Endothelial cell (in vitro differentiated cells): ENCODE measurements around the gene CPB1. TPM values are rescaled to one million over a fixed set of nuclear protein-coding genes. Genes with fewer than 3 reads are reported as not detected.

Source experiments
- DNase-seq: peaks from one replicate; pipeline ENCODE4 v3.0.0; 2021; ENCODE audit warnings: low spot score
- H3K27ac Mint-ChIP-seq: one replicate; pipeline ENCODE4 v1.8.0; 2021; ENCODE audit warnings: mixed read lengths, inconsistent platforms; ENCODE audit not compliant: unreplicated experiment
- H3K27me3 Mint-ChIP-seq: one replicate; pipeline ENCODE4 v1.8.0; 2021; ENCODE audit warnings: mild to moderate bottlenecking, moderate library complexity, mixed read lengths, inconsistent platforms; ENCODE audit not compliant: unreplicated experiment
- H3K36me3 Mint-ChIP-seq: one replicate; pipeline ENCODE4 v1.8.0; 2021; ENCODE audit warnings: mild to moderate bottlenecking, low read depth, mixed read lengths, inconsistent platforms; ENCODE audit not compliant: unreplicated experiment
- H3K4me1 Mint-ChIP-seq: one replicate; pipeline ENCODE4 v1.8.0; 2021; ENCODE audit warnings: mild to moderate bottlenecking, mixed read lengths, inconsistent platforms; ENCODE audit not compliant: unreplicated experiment
- H3K4me3 Mint-ChIP-seq: one replicate; pipeline ENCODE4 v1.8.0; 2021; ENCODE audit warnings: mild to moderate bottlenecking, mixed read lengths, inconsistent platforms; ENCODE audit not compliant: unreplicated experiment
- H3K9me3 Mint-ChIP-seq: one replicate; pipeline ENCODE4 v1.8.0; 2021; ENCODE audit warnings: mixed read lengths, inconsistent platforms; ENCODE audit not compliant: unreplicated experiment
- CTCF ChIP-seq: fragments of 200-600 bp; sonication (generic); IDR thresholded peaks from one replicate; pipeline ENCODE4 v1.5.0; 2021; ENCODE audit warnings: antibody characterized with exemption; ENCODE audit not compliant: unreplicated experiment
- total RNA-seq: library from RNA; stranded (reverse); fragmentation: NEBNext Ultra II Directional; extraction: Animal tissue kit (Norgen Biotek cat#: 25700); gene quantifications from one replicate; pipeline ENCODE4 v1.2.1, GENCODE V29; 2021; ENCODE audit not compliant: unreplicated experiment

Gene CPB1
- total RNA-seq, 1 donor from 2014 or later = 37.2 TPM

GRCh38 chr3:148847351-148847750 is 19.7 kb downstream of the CPB1 start:
- no peak overlapping the region for H3K27ac Mint-ChIP-seq

GRCh38 chr3:148848410-148848809 is 20.8 kb downstream of the CPB1 start:
- Mint-ChIP-seq H3K36me3 (no peaks in the 10 kb centered on the region), H3K4me1 (no peaks in the 10 kb centered on the region), H3K27ac (no peak overlapping the region), H3K27me3 (no peaks in the 10 kb centered on the region), H3K4me3 (no peak overlapping the region), H3K9me3 (no peaks in the 10 kb centered on the region)
- no peak for DNase-seq
- TF ChIP-seq CTCF = no peak

More at GRCh38 chr3:148847351-148847750, 19.7 kb downstream of the CPB1 start:
- no peaks in the 10 kb centered on the region for H3K9me3 Mint-ChIP-seq
- no peaks in the 10 kb centered on the region for H3K36me3 Mint-ChIP-seq
- no peak overlapping the region for H3K4me3 Mint-ChIP-seq
- peaks cover 1% of the 10 kb centered on the region for H3K27me3 Mint-ChIP-seq
- no peak for DNase-seq
- no peak for TF ChIP-seq CTCF
- H3K4me1 Mint-ChIP-seq = no peaks in the 10 kb centered on the region

- no peaks in the 10 kb centered on the region for H3K36me3 Mint-ChIP-seq
- no peak overlapping the region for H3K4me3 Mint-ChIP-seq
- no peaks in the 10 kb centered on the region for H3K9me3 Mint-ChIP-seq
- no peaks in the 10 kb centered on the region for H3K4me1 Mint-ChIP-seq
- H3K27ac Mint-ChIP-seq = no peak overlapping the region
- TF ChIP-seq CTCF = no peak
- DNase-seq = no peak
- no peaks in the 10 kb centered on the region for H3K27me3 Mint-ChIP-seq
These were observed 24.8 kb downstream of the CPB1 start for GRCh38 chr3:148852271-148852992.

- H3K27me3 Mint-ChIP-seq = no peaks in the 10 kb centered on the region
These were observed 25.5 kb downstream of the CPB1 start for GRCh38 chr3:148853076-148853475.

More at GRCh38 chr3:148853076-148853475, 25.5 kb downstream of the CPB1 start:
- no peak for TF ChIP-seq CTCF
- Mint-ChIP-seq H3K27ac (no peak overlapping the region), H3K9me3 (no peaks in the 10 kb centered on the region), H3K4me3 (no peak overlapping the region), H3K36me3 (no peaks in the 10 kb centered on the region), H3K4me1 (no peaks in the 10 kb centered on the region)
- no peak for DNase-seq
